ENCODE data around the gene LY6G5C.

Gene LY6G5C

DNA sequence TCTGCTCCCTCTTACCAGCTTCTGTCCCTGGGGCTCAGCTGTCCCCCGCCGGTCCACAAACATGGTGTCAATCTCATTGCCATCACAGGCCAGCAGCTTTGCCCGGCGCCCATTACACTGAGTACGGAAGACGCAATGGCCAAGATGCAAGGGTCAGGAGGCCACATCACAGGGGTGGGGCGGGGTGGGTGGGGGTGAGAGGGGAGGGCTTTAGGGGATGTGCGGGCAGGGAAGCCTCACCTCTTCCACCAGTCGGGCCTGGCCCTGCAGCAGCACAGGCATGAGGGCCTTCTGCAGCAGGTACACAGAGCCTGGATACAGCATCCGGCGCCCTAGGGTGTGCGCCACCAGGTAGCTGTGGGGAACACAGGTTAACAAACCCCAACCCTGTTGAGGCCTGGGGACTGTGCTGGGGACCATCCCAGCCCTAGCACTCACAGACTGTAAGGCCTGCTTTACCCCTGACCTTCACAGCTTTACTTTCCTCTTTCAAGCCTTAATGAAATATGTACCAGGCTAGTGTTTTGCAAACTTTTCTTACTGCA, 10.8 kb upstream of the LY6G5C start:
- in situ Hi-C loops (cut with MboI; ENCODE audit: low sequenced_read_pairs), result no loop called here

DNA sequence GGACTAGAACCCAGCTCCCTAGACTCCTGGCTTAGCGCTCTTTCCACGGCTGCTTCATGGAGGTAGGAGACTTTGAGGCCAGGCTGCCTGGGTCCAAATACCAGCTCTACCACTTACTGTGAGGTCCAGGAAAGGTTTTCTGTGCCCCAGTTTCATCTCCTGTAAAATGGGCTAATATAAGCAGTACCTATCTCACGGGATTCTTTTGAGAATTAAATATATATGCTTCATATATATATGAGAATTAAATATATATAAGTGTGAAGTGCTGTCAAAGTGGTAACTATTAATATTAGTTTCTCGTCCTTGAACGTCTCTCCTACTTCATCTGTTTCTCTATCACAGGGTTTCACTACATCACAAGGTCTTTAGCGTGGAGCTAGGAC, 10.2 kb upstream of the LY6G5C start:
- in situ Hi-C loops (cut with MboI; ENCODE audit: low sequenced_read_pairs), result no loop called here

DNA sequence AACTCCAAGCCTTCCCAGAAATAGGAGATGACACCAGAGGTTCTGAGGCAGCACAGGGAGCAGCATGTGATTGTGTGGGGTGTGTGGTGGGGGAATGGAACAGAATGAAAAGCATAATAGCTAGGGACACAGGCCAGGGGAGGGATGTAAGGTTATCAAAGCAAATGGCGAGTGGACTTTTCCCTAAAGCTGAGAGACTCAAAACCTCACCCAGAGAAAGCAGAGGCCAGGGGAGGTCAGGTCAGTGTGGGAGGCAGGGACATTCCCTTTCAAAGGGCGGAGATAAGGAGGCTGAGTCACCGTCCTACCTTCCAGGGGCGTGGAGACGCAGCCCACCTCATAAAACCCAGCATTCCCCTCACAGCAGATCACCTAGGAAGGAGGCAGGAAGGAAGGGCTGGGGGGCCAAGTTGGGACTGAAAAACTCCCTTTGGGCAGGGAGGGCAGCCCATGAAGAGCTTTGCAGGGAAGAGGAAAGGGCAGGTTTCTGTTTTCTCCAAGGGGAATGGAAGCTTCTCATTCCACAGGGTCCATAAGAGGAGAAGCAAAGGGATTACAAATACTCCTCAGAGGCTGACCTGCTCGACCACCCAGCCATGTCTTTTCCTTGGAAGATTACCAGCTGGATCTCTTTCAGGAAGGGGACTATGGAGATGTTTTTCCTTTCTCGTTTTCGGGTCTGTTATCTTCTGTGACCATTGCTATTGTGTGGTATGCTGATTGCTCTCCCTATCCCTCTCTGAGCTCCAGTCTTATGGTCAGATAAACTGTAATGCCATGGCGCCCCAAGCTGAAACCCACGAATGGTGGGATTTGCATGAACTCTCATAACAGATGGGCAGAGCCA, 9.6 kb upstream of the LY6G5C start:
- in situ Hi-C loops (cut with MboI; ENCODE audit: low sequenced_read_pairs), result no loop called here

DNA sequence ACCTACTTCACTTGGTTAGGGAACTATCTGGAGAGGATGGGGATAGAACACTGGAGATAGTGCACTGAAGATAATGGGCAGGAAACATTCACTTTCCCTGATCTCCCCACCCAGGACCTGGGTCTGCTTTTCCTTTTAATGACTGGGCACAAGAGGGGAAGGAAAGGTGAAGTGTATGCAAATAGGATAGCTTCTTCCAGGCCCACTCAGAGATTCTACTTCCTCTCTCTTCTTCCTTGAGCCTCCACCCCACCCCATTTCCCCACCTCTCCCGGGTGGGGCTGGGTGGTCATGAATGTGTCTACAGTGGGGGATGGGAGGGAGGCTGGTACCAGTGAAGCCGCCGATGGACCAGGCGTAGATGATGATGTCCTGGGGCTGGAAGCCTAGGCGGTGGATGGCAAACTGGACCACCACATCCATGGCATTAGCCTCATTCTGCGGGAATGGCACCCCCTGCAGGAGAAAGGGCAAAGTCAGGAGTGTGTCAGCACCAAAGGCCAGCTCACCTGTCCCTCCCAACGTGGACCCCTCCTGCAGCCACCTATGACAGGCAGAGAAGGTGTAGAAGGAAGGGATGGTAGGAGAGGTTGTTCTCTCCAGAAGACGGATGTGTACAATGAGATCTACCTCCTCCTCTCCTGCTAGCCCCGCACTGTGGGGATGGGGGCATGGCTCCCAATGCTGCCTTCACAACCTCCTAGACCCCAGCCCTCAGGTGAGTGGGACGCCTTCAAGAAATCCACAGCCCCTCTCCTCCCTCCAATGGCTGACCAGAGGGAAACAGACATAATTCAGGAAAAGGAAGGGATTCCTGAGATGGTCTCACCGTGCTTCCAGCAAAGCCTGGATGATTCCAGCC, 8.6 kb upstream of the LY6G5C start:
- in situ Hi-C loops (cut with MboI; ENCODE audit: low sequenced_read_pairs), result no loop called here

DNA sequence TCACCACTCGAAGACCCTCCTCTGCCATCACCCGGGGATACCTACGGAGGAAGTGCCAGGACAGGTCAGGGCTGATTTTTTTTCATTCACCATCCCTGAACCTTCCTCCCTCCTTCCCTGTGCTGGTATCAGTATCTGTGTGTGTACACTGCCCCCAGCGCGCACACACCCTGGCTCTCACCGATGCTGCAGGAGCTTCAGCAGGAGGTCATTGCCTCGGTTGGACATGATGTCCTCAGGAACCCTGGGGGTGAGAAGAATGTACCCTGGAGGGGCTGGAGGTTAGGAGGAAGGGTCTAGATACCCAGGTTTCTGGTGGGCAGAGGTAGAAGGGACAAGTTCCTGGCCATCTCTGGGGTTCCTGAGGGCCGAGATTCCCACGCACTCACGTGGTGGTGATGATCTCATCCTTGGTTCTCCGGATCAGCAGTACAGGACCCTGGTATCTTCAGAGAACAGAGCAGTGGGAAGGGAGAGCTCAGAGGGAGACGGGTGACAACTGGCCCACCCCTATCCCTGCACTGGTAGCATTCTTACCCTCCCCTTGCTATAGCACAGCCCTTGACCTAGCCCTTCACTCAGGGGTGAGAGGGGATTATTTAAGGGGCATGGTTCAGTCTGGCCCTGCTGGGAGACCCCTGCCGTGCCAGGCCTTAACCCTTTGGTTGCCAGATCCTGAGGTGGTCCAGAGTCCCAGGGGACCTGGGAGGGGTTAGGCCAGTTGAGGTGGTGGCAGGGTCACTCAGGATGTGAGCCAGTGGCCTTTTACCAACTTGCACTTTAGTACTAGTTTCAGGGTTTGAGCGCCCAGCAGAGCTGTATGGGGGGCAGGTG, 7.2 kb upstream of the LY6G5C start:
- in situ Hi-C loops (cut with MboI; ENCODE audit: low sequenced_read_pairs), result no loop called here

DNA sequence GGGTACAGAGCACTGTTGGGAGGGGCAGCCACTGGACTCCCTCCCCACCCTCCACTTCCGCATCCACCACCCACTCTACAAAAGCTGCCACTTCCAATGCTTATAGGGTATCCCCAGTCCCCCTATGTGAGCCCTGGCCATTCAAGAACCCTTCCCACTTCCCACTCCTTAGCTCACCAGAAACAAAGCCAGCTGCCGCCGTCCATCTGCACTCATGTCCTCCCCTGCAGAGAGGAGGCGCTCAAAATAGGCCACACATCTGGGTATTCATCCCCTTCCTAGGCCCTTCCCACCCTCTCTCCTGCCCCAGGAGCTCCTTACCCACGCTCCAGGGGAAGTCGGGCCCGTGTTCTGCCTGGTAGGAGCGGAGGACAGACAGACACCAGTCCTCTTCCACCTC, 6.5 kb upstream of the LY6G5C start:
- in situ Hi-C loops (cut with MboI; ENCODE audit: low sequenced_read_pairs), result no loop called here

DNA sequence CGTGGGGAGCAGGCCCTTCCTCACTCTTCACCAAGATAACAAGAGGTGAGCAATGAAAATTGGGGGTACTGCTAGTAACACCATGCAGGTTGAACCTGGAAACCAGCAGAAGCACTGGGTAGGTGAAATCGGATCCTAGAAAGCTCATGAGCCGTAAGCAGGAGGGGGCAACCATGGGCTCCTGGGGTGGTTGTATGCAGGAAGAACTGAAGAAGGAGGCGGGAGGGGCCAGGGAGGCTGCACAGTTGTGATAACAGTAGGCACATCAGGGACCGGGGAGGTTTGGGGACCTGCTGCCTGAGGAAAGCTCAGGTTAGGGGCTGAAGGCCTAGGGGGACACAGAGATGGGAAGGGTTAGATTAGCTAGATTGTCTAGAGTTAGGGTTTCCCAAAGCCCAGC, 5.6 kb upstream of the LY6G5C start:
- in situ Hi-C loops (cut with MboI; ENCODE audit: low sequenced_read_pairs), result no loop called here

DNA sequence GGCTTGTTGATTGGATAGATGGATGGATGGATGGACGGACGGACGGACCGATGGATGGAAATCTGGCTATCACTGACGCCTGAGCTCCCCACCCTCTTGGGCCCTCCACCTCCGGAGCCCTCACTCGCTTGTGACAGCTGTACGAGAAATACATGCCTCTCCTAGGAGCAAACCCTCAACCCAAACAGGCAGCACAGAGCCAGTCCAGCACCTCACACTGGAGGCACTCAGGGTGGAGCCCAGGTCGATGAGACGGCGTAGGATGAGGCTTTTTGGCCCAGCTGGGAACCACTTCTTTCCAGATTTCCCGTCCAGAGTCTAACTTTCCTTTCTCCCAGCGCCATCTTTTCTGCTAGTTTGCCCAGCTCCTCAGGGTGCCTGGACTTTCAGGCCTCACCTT, 2.7 kb upstream of the LY6G5C start:
- in situ Hi-C loops (cut with MboI; ENCODE audit: low sequenced_read_pairs), result no loop called here

DNA sequence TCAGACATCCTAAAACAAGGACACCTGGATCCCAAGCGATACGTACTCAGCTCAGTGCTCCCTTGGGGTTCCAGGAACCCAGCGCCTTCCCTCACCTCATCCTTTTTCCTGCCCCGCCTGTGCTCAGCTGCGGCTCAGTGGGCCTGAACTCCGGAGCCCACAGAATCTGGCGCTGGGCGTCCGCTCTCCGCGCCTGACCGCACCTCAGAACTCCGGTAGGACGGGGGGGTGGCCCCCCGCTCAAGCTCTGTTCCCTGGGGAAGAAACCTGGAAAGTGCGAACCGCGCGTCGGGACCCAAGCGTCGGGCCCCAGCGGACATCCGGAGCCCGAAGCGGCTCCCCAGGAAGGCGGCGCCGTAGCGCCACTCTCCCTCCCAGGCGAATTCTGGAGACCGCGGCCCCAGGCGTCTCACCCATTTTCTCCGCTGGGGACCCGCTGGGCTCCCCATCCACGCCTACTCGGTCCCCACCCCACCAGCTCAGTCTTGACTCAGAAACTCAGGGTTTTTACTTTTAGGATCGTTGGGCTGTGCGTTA, 336 bp upstream of the LY6G5C start:
- in situ Hi-C loops (cut with MboI; ENCODE audit: low sequenced_read_pairs), result no loop called here

DNA sequence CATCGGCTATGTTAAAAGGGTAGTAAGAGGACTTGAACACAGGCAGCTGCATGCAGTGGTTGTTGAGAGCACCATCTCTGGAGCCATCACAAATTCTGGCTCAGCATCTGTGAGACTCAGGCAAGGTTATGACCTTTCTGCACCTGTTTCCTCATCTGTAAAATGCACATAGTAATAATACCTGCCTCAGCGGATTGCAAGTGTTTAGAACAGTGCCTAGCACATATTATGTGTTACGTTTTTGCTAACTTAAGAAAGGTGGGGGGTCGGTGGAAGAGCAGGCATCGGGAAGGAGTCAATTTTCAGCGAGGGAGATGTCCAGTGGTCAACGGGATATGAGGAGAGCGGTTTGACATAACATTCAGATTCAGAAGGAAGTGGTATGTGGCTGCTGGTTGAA, 2.9 kb downstream of the LY6G5C start:
- in situ Hi-C loops (cut with MboI; ENCODE audit: low sequenced_read_pairs), result no loop called here

DNA sequence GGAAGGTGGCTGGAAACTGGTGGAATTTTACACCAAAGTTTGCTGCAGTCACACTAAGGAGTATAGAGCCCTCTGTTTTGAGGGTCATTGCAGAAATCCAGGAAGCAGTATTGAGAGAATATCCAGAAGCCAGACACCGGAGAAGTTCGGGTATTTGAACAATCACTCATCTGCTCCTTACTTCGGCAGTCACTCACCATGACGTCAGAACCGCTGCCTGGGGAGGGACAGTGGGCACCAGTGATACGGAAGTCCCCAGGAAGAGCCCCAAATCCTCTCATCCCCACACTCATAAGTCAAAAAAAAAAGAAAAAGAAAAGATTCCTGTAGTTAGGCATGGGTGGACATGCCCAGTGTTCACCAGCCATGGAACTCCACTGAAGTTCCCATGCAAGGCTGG, 4.0 kb downstream of the LY6G5C start:
- in situ Hi-C loops (cut with MboI; ENCODE audit: low sequenced_read_pairs), result no loop called here

DNA sequence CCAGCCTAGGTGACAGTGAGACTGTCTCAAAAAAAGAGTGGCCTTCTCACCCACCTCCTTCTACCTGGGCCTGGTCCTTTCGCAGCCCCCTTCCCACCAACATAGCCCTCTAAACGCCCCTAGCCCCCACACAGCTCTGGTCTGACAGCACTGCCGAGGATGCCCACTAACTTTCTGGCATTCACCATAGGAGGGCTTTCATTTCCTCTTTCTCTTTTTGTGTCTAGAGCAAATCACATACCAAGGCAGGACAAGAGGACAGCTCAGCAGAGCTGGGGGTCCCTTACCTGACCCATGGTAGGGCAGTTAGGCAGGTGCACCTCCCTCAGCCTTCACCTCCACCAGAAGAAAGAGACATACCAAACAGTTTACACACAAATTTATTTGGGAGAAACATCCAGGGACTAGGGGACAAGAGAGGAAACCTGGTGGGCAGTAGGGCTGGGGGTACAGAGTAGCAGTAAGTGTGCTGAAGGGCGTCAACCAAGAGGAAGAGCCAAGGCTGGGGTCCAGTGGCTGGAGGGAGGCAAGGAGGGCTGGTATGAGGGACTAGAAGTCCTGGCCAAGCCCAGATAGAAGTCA, 4.5 kb downstream of the LY6G5C start:
- in situ Hi-C loops (cut with MboI; ENCODE audit: low sequenced_read_pairs), result no loop called here

DNA sequence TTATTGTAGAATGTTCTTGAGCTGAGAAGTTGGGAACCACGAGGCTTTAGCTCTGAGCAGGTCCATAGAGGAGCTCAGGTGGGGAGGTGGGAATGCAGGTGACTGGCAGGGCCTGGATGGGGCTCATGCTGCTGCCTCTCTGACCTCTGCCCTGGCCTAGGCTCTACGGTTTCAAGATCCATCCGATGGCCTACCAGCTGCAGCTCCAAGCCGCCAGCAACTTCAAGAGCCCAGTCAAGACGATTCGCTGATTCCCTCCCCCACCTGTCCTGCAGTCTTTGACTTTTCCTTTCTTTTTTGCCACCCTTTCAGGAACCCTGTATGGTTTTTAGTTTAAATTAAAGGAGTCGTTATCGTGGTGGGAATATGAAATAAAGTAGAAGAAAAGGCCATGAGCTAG, 11.2 kb downstream of the LY6G5C start, which contains the start of gene LY6G5B:
Gene LY6G5B, plus strand, starts transcription at position 301 of the 400 bp plus-strand sequence. CDS start 975 bp downstream, outside the sequence.
- in situ Hi-C loops (cut with MboI; ENCODE audit: low sequenced_read_pairs), result no loop called here

DNA sequence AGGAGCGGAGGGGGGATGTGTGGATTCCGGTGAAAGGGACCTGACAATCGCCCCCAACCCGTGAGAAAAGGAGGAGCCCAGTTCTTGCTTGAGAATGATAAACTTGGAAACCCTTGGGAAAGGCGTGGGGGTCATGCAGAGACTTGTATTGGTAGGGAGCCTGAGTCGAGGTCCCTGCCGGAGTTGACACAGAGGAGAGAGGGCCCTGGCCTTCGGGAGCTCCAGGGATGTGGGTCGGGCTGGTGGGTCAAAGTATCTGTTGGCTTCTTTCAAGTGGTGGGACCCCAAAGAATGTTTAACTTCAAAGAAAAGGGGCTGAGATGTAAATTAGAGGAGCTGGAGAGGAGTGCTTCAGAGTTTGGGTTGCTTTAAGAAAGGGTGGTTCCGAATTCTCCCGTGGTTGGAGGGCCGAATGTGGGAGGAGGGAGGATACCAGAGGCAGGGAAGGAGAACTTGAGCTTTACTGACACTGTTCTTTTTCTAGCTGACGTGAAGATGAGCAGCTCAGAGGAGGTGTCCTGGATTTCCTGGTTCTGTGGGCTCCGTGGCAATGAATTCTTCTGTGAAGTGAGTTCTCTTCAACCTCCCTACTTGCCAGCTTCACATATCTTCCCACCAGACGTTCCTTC, 14.4 kb downstream of the LY6G5C start:
- in situ Hi-C loops (cut with MboI; ENCODE audit: low sequenced_read_pairs), result no loop called here

DNA sequence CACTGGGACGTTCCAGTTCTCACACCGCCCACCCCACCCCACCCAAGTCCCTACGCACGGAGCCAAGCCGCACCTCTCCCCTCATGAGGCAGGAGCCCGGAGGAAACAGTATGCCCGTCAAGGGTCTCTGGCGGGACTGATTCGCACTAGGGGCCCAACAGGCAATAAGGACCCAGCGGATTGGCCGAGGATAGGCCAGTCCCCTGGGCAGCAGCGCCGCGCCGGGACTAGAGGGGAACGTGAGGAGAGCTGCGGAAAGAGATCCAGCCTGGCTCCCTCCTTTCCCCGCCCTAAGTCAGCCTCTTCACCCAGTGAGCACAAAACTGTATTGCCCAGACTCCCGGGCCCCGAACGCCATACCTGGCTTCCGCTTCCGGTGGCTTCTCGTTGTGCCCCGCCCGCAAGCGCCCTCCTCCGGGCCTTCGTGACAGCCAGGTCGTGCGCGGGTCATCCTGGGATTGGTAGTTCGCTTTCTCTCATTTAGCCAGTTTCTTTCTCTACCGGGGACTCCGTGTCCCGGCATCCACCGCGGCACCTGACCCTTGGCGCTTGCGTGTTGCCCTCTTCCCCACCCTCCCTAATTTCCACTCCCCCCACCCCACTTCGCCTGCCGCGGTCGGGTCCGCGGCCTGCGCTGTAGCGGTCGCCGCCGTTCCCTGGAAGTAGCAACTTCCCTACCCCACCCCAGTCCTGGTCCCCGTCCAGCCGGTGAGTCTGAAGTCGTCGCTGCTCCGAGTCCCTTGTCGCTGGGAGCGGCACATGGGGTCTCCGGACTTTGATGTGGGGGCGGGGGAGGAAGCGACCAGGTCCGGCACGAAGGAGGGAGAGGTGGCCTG, 15.1 kb downstream of the LY6G5C start, which contains the start of gene CSNK2B:
Gene CSNK2B, plus strand, starts transcription at position 580 of the 836 bp plus-strand sequence. CDS start 752 bp downstream, outside the sequence.
- in situ Hi-C loops (cut with MboI; ENCODE audit: low sequenced_read_pairs), result no loop called here

DNA sequence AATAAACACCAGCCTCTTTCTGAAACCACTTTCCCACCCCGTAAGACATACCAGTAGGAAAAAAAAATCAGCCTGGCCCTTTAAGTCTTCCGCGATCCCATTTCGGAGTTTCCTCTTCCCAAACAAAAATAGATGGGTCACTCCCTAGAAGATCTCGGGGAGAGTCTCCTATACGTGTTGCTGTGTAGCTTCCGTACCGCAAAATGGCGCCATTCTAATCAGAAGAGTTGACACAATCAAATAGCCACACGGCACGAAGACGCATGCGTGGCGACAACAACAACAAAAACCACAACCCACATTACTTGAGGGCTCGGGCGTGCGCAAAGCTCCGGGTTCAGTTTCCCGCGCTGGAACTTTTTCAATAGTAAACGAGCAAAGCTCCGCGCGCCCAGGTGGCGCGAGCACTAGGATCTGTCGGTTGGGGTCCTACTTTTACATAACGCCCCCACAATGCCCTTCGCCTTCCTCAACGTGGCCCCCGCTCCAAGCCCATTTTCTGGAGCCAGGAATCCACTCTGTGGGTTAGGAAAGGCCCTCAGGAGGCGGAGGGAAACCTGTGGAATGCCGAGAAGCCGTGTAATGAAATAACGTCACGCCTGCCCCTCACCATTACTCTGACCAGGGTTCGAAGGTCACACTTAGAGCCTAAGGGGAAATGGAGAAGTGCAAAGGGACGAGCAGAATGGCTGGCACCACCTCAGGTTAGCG, 15.9 kb downstream of the LY6G5C start, which contains the start of gene GPANK1:
Gene GPANK1, minus strand, starts transcription at position 208 of the 711 bp plus-strand sequence. CDS start 519 bp downstream, outside the sequence.
- in situ Hi-C loops (cut with MboI; ENCODE audit: low sequenced_read_pairs), result no loop called here

DNA sequence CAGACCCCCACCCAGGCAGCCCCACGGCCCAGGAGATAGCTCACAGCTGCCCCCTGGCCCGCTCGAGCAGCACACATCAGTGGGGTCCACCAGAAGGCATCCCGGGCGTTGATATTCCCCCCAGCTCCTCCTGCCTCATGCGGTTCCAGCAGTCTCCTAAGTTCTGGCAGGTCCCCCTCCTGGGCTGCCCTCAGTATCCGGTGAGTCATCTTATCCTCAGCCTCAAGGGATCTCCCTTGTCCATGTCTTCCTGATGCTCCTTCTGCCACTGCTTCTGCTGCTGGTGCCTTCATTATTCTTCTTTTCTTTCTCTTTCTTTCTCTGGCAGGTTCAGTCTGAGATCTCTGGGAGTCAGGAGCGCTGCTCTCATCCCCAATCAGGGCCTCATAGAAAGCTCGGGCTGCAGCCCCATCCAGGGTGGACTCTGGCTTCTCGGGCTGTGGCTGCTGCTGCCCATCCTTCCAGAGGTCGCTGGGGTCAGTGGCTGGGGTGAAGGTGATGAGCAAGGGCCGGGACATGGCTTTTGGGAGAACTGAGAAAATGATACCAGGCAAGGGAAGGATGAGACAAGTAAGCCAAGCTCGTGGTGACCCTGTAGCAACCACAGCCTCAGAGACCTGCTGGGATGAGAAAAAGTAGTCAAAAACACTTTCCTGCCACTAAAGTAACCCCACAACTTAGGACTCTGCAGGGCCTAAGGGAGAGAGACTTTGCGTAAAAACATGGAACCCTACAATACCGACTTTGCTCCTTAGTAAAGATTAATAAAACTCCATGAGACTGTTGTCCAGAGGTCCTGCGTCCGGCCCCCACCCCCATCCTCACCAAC, 16.7 kb downstream of the LY6G5C start:
- in situ Hi-C loops (cut with MboI; ENCODE audit: low sequenced_read_pairs), result no loop called here

All from HL-60/S4 treated with retinoic acid at 250 ng/mL for 4 days and 3 days (cell line).